Astrocyte (in vitro differentiated cells and primary cell): ENCODE results near the gene C8B. TPM values are rescaled to one million over a fixed set of nuclear protein-coding genes. Genes with fewer than 3 reads are reported as not detected.

Experiments
- DNase-seq: peaks from one replicate; pipeline ENCODE4 v3.0.0-alpha.2; 2010; ENCODE audit warnings: low read depth
- FAIRE-seq: peaks from 2 replicates; lab custom pipeline; 2011; peaks lifted over from hg19 to GRCh38; lab: Jason Lieb, UNC
- H2AFZ ChIP-seq: 2 replicates; pipeline ENCODE4 v1.6.0; 2012; ENCODE audit warnings: low read depth, low read length, inconsistent platforms
- H3K27ac ChIP-seq: 2 replicates; pipeline ENCODE4 v1.5.1; 2011; ENCODE audit warnings: low read depth, low read length, inconsistent platforms
- H3K27me3 ChIP-seq: 2 replicates; pipeline ENCODE4 v1.6.0; 2011; ENCODE audit warnings: low read length, inconsistent platforms; ENCODE audit not compliant: insufficient read depth
- H3K36me3 ChIP-seq: 2 replicates; pipeline ENCODE4 v1.5.1; 2011; ENCODE audit warnings: low read length, inconsistent platforms; ENCODE audit not compliant: insufficient read depth
- H3K4me1 ChIP-seq: 2 replicates; pipeline ENCODE4 v1.5.1; 2011; ENCODE audit warnings: low read length, inconsistent platforms; ENCODE audit not compliant: insufficient read depth
- H3K4me2 ChIP-seq: 2 replicates; pipeline ENCODE4 v1.6.0; 2012; ENCODE audit warnings: low read length, inconsistent platforms
- H3K4me3 ChIP-seq: 2 replicates; pipeline ENCODE4 v1.5.1; 2011; ENCODE audit warnings: low read depth, mild to moderate bottlenecking, low read length, inconsistent platforms; ENCODE audit not compliant: insufficient read depth
- H3K79me2 ChIP-seq: 2 replicates; pipeline ENCODE4 v1.6.0; 2012; ENCODE audit warnings: mild to moderate bottlenecking, low read length, inconsistent platforms; ENCODE audit not compliant: insufficient read depth
- H3K9ac ChIP-seq: 2 replicates; pipeline ENCODE4 v1.6.0; 2012; ENCODE audit warnings: mild to moderate bottlenecking, low read length, inconsistent platforms
- H3K9me3 ChIP-seq: 2 replicates; pipeline ENCODE4 v1.5.1; 2012; ENCODE audit warnings: low read depth, mild to moderate bottlenecking, low read length, inconsistent platforms; ENCODE audit not compliant: insufficient read depth
- H4K20me1 ChIP-seq: 2 replicates; pipeline ENCODE4 v1.6.0; 2012; ENCODE audit warnings: low read length, inconsistent platforms; ENCODE audit not compliant: insufficient read depth
- H3K27ac Mint-ChIP-seq: one replicate; pipeline ENCODE4 v1.8.0; 2021; ENCODE audit warnings: mild to moderate bottlenecking, mixed read lengths; ENCODE audit not compliant: unreplicated experiment
- H3K27me3 Mint-ChIP-seq: one replicate; pipeline ENCODE4 v1.8.0; 2021; ENCODE audit warnings: low read depth, mixed read lengths; ENCODE audit not compliant: unreplicated experiment
- H3K36me3 Mint-ChIP-seq: one replicate; pipeline ENCODE4 v1.8.0; 2021; ENCODE audit warnings: low read depth, mixed read lengths; ENCODE audit not compliant: unreplicated experiment
- H3K4me1 Mint-ChIP-seq: one replicate; pipeline ENCODE4 v1.8.0; 2021; ENCODE audit warnings: low read depth, mixed read lengths; ENCODE audit not compliant: unreplicated experiment
- H3K4me3 Mint-ChIP-seq: one replicate; pipeline ENCODE4 v1.8.0; 2021; ENCODE audit warnings: mild to moderate bottlenecking, moderate library complexity, mixed read lengths; ENCODE audit not compliant: unreplicated experiment
- H3K9me3 Mint-ChIP-seq: one replicate; pipeline ENCODE4 v1.8.0; 2021; ENCODE audit warnings: mild to moderate bottlenecking, mixed read lengths; ENCODE audit not compliant: unreplicated experiment
- EZH2 ChIP-seq: IDR thresholded peaks from 2 replicates; pipeline ENCODE4 v1.6.1; 2012; ENCODE audit warnings: mild to moderate bottlenecking, low read length, inconsistent platforms; ENCODE audit not compliant: insufficient read depth
- total RNA-seq: library from RNA; stranded (reverse); gene quantifications from 2 replicates; pipeline ENCODE4 v1.2.1, GENCODE V29; 2021
- TF ChIP-seq, protein P1 (sequence below): IDR thresholded peaks from 2 replicates; pipeline ENCODE4 v1.5.1; 2011; ENCODE audit warnings: low read depth, mild to moderate bottlenecking, inconsistent platforms, low read length, moderate library complexity; ENCODE audit not compliant: insufficient read depth

Gene C8B
- total RNA-seq, 1 donor from 2014 or later: not detected

DNA sequence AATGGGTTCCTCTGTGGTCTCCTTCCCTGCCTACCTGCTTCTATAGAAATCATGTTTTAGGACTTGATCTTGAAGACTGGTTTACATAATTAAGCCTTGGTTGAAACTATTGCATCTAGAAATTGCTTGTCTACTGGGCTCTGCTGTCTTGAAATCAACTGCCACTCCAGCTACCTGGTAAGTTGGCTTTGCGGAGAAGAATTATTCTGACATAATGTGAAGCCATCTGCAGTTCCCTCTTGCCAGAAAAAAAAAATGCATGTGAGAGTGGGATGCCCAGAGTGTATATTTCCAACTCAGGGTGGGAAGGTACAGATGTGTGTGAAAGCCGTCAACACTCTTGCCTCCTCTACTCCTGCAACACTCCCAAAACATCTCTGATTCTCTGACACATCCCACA, 27.2 kb downstream of the C8B start:
- no peaks in the 10 kb centered on the region for H3K36me3 Mint-ChIP-seq
- Histone ChIP-seq H3K4me2 (no peak overlapping the region), H3K4me3 (no peak overlapping the region), H4K20me1 (no peaks in the 10 kb centered on the region), H3K4me1 (no peaks in the 10 kb centered on the region), H3K9me3 (no peaks in the 10 kb centered on the region), H3K9ac (no peak overlapping the region), H2AFZ (no peak overlapping the region), H3K27ac (no peak overlapping the region), H3K36me3 (no peaks in the 10 kb centered on the region), H3K79me2 (no peaks in the 10 kb centered on the region), H3K27me3 (no peaks in the 10 kb centered on the region)
- no peaks in the 10 kb centered on the region for H3K4me1 Mint-ChIP-seq
- peaks cover 12% of the 10 kb centered on the region for H3K27me3 Mint-ChIP-seq
- H3K27ac Mint-ChIP-seq: no peak overlapping the region
- H3K4me3 Mint-ChIP-seq: no peak overlapping the region
- DNase-seq (no peak), FAIRE-seq (no peak)
- TF ChIP-seq EZH2: no peak
- TF ChIP-seq, protein P1, sequence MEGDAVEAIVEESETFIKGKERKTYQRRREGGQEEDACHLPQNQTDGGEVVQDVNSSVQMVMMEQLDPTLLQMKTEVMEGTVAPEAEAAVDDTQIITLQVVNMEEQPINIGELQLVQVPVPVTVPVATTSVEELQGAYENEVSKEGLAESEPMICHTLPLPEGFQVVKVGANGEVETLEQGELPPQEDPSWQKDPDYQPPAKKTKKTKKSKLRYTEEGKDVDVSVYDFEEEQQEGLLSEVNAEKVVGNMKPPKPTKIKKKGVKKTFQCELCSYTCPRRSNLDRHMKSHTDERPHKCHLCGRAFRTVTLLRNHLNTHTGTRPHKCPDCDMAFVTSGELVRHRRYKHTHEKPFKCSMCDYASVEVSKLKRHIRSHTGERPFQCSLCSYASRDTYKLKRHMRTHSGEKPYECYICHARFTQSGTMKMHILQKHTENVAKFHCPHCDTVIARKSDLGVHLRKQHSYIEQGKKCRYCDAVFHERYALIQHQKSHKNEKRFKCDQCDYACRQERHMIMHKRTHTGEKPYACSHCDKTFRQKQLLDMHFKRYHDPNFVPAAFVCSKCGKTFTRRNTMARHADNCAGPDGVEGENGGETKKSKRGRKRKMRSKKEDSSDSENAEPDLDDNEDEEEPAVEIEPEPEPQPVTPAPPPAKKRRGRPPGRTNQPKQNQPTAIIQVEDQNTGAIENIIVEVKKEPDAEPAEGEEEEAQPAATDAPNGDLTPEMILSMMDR: no peak
- no peaks in the 10 kb centered on the region for H3K9me3 Mint-ChIP-seq

DNA sequence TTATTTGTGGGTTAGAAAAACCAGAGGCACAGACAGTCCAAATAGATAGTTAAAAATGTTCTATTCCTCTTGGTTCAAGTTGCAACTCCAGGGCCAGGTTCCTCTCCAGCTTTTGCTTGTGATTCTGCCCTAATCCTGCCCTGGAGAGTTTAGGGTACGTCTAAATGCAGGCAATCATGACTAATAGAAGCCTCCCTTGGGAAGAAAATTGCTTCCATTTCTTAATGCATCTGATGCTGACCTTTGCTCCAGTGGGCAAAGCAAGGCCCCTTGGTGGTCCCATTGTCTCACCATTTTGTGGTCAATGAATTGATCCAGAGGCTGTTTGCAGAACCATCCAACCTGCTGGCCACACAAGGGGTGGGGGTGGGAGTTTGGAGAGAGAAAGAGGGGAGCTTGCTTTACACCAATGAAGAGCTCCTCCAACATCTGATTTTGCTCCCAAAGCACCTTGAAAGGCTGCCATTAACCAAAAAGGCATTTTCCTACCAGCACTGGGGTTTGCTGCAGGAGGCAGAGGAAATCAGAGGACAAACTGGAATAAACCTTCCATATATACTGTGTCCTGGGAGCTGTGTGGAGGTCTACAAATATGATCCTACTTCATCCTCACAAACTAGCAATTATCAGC, 31.3 kb downstream of the C8B start:
- H3K4me3 Mint-ChIP-seq: no peak overlapping the region
- H3K27me3 Mint-ChIP-seq: peaks cover 18% of the 10 kb centered on the region
- DNase-seq (no peak), FAIRE-seq (no peak)
- Histone ChIP-seq H3K79me2 (no peaks in the 10 kb centered on the region), H2AFZ (no peak overlapping the region), H3K4me2 (no peak overlapping the region), H3K4me1 (no peaks in the 10 kb centered on the region), H3K4me3 (no peak overlapping the region), H3K27ac (no peak overlapping the region), H3K27me3 (no peaks in the 10 kb centered on the region), H3K36me3 (no peaks in the 10 kb centered on the region), H3K9ac (no peak overlapping the region), H4K20me1 (no peaks in the 10 kb centered on the region), H3K9me3 (no peaks in the 10 kb centered on the region)
- peaks cover 5% of the 10 kb centered on the region for H3K4me1 Mint-ChIP-seq
- H3K9me3 Mint-ChIP-seq: peaks cover 2% of the 10 kb centered on the region
- H3K27ac Mint-ChIP-seq: no peak overlapping the region
- H3K36me3 Mint-ChIP-seq: no peaks in the 10 kb centered on the region
- no peak for TF ChIP-seq EZH2
- TF ChIP-seq, protein P1: no peak

DNA sequence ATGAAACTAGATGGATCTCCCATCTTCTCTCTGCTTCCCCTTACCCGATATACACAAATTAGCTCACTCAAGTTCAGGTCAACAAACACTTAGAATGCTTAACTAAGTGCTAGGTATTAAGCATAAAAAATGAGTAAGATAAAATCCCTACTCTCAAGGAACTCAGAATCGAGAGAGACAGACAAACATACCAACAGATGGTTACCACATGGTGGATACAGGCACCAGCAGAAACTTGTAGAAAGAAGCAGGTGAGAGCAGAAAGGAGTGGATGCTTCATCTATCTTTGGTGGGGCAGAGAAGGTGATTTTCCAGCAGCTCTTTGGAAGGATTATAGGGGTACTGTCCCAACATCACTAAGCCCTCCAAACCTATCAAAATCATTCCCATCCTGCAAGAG, 32.2 kb downstream of the C8B start:
- H2AFZ ChIP-seq: no peak overlapping the region
- no peak overlapping the region for H3K9ac ChIP-seq
- H3K4me1 Mint-ChIP-seq: peaks cover 5% of the 10 kb centered on the region
- no peak overlapping the region for H3K4me3 Mint-ChIP-seq
- peaks cover 14% of the 10 kb centered on the region for H3K27me3 Mint-ChIP-seq
- FAIRE-seq (no peak), DNase-seq (no peak)
- H3K27ac ChIP-seq: no peak overlapping the region
- H3K79me2 ChIP-seq: no peaks in the 10 kb centered on the region
- H3K4me1 ChIP-seq: no peaks in the 10 kb centered on the region
- no peak overlapping the region for H3K27ac Mint-ChIP-seq
- no peak overlapping the region for H3K4me3 ChIP-seq
- TF ChIP-seq, protein P1: no peak
- no peak overlapping the region for H3K4me2 ChIP-seq
- H3K36me3 ChIP-seq: no peaks in the 10 kb centered on the region
- peaks cover 2% of the 10 kb centered on the region for H3K9me3 Mint-ChIP-seq
- H3K36me3 Mint-ChIP-seq: no peaks in the 10 kb centered on the region
- H3K9me3 ChIP-seq: peaks cover 2% of the 10 kb centered on the region
- H3K27me3 ChIP-seq: no peaks in the 10 kb centered on the region
- H4K20me1 ChIP-seq: no peaks in the 10 kb centered on the region
